ENCODE results near the gene UVSSA.

DNA sequence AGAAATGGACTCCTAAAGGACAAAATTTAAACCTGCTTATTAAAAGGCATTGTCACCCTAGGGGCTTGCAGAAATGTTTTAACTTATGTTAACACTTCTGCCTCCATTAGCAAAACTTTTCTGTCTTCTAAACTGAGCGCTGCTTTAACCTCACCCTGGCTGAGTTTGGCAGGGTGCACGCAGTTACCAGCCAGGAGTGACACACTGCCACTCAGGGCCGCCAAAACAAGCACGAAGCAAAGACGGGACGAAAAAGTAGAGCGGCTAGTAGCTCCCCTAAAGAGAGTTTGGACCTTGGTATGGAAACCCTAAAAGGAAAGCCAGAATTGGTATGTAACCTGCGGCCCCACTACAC lies 23.8 kb upstream of the UVSSA start:
- TF ChIP-seq, protein P1, sequence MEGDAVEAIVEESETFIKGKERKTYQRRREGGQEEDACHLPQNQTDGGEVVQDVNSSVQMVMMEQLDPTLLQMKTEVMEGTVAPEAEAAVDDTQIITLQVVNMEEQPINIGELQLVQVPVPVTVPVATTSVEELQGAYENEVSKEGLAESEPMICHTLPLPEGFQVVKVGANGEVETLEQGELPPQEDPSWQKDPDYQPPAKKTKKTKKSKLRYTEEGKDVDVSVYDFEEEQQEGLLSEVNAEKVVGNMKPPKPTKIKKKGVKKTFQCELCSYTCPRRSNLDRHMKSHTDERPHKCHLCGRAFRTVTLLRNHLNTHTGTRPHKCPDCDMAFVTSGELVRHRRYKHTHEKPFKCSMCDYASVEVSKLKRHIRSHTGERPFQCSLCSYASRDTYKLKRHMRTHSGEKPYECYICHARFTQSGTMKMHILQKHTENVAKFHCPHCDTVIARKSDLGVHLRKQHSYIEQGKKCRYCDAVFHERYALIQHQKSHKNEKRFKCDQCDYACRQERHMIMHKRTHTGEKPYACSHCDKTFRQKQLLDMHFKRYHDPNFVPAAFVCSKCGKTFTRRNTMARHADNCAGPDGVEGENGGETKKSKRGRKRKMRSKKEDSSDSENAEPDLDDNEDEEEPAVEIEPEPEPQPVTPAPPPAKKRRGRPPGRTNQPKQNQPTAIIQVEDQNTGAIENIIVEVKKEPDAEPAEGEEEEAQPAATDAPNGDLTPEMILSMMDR (IDR thresholded peaks at IDR 0.05; ENCODE audit: low read length), result no peak
- TF ChIP-seq EZH2 (optimal IDR thresholded peaks at IDR 0.05; ENCODE audit: low read depth, low read length), result no peak

All from MM.1S (cell line).